ENCODE data around the gene C15orf39. TPM values are rescaled to one million over a fixed set of nuclear protein-coding genes. Genes with fewer than 3 reads are reported as not detected.

C15orf39 gene
- total and polyA plus RNA-seq, 7 donors: 4.9 to 20.2 (median 9.5) TPM

DNA sequence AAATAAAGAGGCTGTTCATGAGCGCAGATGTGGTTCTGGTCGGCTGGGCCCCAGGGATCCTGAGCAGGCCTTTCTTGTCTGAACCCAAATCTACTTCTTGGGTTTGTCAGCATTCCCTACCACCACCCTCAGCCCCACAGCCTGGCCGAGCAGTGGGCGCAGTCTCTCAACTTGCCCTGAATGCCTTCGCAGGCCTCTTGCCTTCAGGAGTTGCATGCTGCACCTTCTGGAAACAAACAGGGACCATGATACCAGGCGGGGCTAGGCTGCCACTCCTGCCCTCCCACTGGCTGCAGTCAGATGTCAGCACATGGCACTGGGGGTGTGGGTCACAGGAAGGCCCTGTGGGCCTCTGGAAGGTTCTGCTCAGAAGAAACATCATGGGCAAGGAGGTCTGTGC, 13.2 kb upstream of the C15orf39 start:
- Histone ChIP-seq H3K9me3 (no peaks in the 10 kb centered on the region), H3K4me3 (no peak overlapping the region), H3K27ac (no peak overlapping the region), H3K4me1 (no peaks in the 10 kb centered on the region), H3K27me3 (no peaks in the 10 kb centered on the region), H3K36me3 (no peaks in the 10 kb centered on the region)
- intact Hi-C loops (cut with DNase I): no loop called here
- whole genome bisulfite sequencing, 2 donors: 89 to 92% methylated on average over 6 of the region's 6 CpGs
- TF ChIP-seq, protein P1, sequence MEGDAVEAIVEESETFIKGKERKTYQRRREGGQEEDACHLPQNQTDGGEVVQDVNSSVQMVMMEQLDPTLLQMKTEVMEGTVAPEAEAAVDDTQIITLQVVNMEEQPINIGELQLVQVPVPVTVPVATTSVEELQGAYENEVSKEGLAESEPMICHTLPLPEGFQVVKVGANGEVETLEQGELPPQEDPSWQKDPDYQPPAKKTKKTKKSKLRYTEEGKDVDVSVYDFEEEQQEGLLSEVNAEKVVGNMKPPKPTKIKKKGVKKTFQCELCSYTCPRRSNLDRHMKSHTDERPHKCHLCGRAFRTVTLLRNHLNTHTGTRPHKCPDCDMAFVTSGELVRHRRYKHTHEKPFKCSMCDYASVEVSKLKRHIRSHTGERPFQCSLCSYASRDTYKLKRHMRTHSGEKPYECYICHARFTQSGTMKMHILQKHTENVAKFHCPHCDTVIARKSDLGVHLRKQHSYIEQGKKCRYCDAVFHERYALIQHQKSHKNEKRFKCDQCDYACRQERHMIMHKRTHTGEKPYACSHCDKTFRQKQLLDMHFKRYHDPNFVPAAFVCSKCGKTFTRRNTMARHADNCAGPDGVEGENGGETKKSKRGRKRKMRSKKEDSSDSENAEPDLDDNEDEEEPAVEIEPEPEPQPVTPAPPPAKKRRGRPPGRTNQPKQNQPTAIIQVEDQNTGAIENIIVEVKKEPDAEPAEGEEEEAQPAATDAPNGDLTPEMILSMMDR (IDR thresholded peaks at IDR 0.05): no peak
- no peak for TF ChIP-seq EP300 (IDR thresholded peaks at IDR 0.05)
- TF ChIP-seq POLR2AphosphoS5 (IDR thresholded peaks at IDR 0.05): no peak
- no peak for TF ChIP-seq POLR2A (IDR thresholded peaks at IDR 0.05)
- DNase-seq: peak; percentile 42

DNA sequence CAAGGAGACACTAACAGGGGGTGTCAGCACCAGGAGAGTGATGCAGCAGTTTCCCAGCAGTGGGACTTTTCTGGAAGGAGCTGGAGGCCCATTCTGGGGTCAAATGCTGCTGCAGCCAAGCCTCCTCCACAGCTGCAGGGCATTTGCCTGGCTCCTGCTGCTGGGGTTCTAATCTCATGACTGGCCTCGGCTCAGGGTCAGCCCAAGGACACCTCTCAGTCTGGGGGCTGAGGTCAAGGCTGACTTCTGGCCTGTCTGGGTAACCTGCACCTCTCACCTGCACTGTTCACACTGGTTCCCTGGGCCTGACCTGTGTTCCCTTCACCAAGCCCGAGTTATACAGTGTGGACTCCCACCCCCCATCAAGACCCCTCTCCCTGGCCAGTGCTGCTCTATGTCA, 10.4 kb upstream of the C15orf39 start:
- 94 to 97% methylated on average over 2 of the region's 2 CpGs for WGBS, 2 donors
- DNase-seq: no peak

DNA sequence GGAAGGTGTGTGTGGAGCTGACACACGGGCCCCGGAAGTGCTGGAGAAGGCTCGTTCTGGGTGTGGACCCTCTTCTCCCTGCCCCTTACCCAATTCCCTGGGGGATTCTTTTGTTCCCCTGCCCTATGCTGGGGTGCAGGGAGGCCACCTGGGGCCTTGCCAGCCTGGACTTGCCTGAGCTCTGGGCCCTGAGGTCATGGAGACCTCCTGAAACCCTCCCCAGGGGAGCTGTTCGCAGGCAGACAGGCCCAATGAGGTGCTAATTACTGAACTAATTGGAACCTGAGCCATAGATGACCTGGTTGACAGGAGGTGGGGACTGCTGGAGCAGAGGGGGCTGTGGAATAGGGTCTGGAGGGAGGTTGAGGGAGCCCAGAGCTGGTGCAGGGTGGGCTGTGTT, 9.4 kb upstream of the C15orf39 start:
- no peaks in the 10 kb centered on the region for H3K9me3 ChIP-seq
- H3K36me3 ChIP-seq: no peaks in the 10 kb centered on the region
- intact Hi-C loops (cut with DNase I): no loop called here
- DNase-seq: no peak
- TF ChIP-seq POLR2A (IDR thresholded peaks at IDR 0.05) (no peak), POLR2AphosphoS5 (IDR thresholded peaks at IDR 0.05) (no peak), EP300 (IDR thresholded peaks at IDR 0.05) (no peak)
- TF ChIP-seq, protein P1 (IDR thresholded peaks at IDR 0.05): no peak
- H3K4me3 ChIP-seq: no peak overlapping the region
- H3K4me1 ChIP-seq: peaks cover 0 to 14% (median 12%) of the 10 kb centered on the region in 4 donors
- no peaks in the 10 kb centered on the region for H3K27me3 ChIP-seq
- 96% methylated on average over 4 of the region's 4 CpGs for whole genome bisulfite sequencing, 2 donors
- no peak overlapping the region for H3K27ac ChIP-seq

More for the DNA sequence above, 10.4 kb upstream of the C15orf39 start:
- Histone ChIP-seq H3K4me1 (peaks cover 0 to 11% (median 10%) of the 10 kb centered on the region in 4 donors), H3K27ac (no peak overlapping the region), H3K36me3 (no peaks in the 10 kb centered on the region), H3K4me3 (no peak overlapping the region), H3K9me3 (no peaks in the 10 kb centered on the region), H3K27me3 (no peaks in the 10 kb centered on the region)
- TF ChIP-seq POLR2AphosphoS5 (IDR thresholded peaks at IDR 0.05) (no peak), POLR2A (IDR thresholded peaks at IDR 0.05) (no peak), EP300 (IDR thresholded peaks at IDR 0.05) (no peak)
- TF ChIP-seq, protein P1 (IDR thresholded peaks at IDR 0.05): no peak
- intact Hi-C loops (cut with DNase I): no loop called here

DNA sequence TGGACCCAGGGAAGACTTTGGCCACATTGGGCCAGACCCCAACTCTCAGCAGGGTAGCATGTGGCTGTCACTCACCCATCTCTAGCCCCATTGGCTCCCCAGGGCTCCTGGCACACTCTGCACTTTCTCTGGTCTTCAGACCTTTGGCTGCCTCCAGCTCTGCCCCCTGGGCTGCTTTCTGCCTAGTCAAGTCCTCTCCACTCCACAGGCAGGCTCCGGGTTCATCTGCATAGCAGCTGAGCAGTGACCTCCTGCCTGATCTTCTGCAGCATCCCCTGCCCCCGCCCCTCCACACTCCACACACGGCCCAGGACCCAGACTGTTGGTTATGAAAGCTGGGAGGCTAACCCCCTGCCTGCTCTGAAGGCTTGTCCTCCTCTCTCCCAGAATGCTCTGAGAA, 8.4 kb upstream of the C15orf39 start:
- H3K9me3 ChIP-seq: no peaks in the 10 kb centered on the region
- H3K36me3 ChIP-seq: no peaks in the 10 kb centered on the region
- DNase-seq: no peak
- peaks cover 0 to 14% (median 12%) of the 10 kb centered on the region in 4 donors for H3K4me1 ChIP-seq
- H3K27me3 ChIP-seq: no peaks in the 10 kb centered on the region
- TF ChIP-seq POLR2A (IDR thresholded peaks at IDR 0.05) (no peak), EP300 (IDR thresholded peaks at IDR 0.05) (no peak), POLR2AphosphoS5 (IDR thresholded peaks at IDR 0.05) (no peak)
- TF ChIP-seq, protein P1 (IDR thresholded peaks at IDR 0.05): no peak
- no peak overlapping the region for H3K4me3 ChIP-seq
- H3K27ac ChIP-seq: no peak overlapping the region
- WGBS, 2 donors: 73 to 85% methylated on average over 3 of the region's 3 CpGs
- intact Hi-C loops (cut with DNase I): no loop called here

DNA sequence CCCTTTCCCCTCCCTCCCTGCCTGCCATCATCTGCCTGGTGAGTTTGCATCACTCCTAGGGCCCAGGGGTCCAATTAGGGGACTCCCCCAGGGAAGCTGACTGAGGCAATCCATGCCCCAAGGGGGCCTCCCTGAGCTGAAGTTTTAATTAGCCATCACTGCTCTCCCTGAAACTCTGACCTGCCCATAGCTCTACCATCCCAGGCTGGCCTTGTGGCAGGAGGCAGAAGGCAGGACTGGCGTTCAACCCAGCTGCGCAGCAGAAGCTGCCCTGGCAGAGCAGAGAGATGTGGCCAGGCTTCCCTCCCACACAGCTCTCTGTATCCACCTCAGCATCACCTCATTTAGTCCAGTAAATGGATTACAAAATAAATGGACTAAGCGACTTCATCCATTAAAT, 7.7 kb upstream of the C15orf39 start:
- Histone ChIP-seq H3K4me1 (peaks cover 0 to 14% (median 12%) of the 10 kb centered on the region in 4 donors), H3K27me3 (no peaks in the 10 kb centered on the region), H3K36me3 (no peaks in the 10 kb centered on the region), H3K4me3 (no peak overlapping the region), H3K27ac (no peak overlapping the region), H3K9me3 (no peaks in the 10 kb centered on the region)
- WGBS, 2 donors: 94 to 96% methylated on average over 3 of the region's 3 CpGs
- no peak for DNase-seq
- intact Hi-C loops (cut with DNase I): no loop called here
- TF ChIP-seq POLR2A (IDR thresholded peaks at IDR 0.05) (no peak), EP300 (IDR thresholded peaks at IDR 0.05) (no peak), POLR2AphosphoS5 (IDR thresholded peaks at IDR 0.05) (no peak)
- TF ChIP-seq, protein P1 (IDR thresholded peaks at IDR 0.05): no peak
